CD4-positive, alpha-beta T cell treated with Interleukin-1 beta for 1 hour (primary cell): ENCODE measurements around the gene SGSM2.
A peak's percentile ranks its signal among the peaks of the same experiment; 100 is the strongest.
"Not testable (repeated sequence)": the region's sequence is repeated elsewhere in the genome, so short reads cannot be mapped to it uniquely, and the experiment has no call there.

Experiments used
- DNase-seq, 2 donors: peaks; one replicate each; pipeline ENCODE4 v3.0.0-alpha.2; 2020 to 2022

The SGSM2 gene

GRCh38 chr17:2336852-2337543, at the start of gene SGSM2:
TSS of gene SGSM2 (plus strand) at chr17:2337501. CDS start at chr17:2337689, 188 bp downstream.
- DNase-seq, result peak; percentile 74 to 79

DNA sequence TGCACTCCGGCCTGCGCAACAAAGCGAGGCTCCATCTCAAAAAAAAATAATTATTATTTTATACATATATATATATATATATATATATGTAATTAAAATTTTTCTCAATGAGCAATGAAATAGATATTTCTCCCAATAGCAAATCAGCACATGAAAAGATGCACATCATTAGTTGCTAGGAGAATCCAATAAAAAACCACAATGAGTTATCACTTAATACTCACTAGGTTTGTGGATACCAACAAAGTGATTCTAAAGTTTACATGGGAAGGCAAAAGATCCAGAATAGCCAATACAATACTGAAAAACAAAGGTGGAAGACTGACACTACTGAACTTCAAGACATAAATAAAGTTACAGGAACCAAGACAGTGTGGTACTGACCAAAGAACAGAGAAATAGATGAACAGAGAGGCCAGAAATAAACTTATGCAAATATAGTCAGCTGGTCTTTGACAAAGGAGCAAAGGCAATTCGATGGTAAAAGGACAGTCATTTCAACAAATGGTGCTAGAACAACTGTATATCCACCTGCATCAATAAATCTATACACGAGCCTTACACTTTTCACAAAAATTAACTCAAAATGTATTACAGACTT, 47.3 kb upstream of the SGSM2 start:
- no peak for DNase-seq

GRCh38 chr17:2292100-2292499, 45.2 kb upstream of the SGSM2 start:
- no peak for DNase-seq

GRCh38 chr17:2295575-2295974, 41.7 kb upstream of the SGSM2 start:
- DNase-seq, result no peak

GRCh38 chr17:2297023-2297422, 40.3 kb upstream of the SGSM2 start:
- no peak for DNase-seq

GRCh38 chr17:2299136-2299535, 38.2 kb upstream of the SGSM2 start:
- no peak for DNase-seq

DNA sequence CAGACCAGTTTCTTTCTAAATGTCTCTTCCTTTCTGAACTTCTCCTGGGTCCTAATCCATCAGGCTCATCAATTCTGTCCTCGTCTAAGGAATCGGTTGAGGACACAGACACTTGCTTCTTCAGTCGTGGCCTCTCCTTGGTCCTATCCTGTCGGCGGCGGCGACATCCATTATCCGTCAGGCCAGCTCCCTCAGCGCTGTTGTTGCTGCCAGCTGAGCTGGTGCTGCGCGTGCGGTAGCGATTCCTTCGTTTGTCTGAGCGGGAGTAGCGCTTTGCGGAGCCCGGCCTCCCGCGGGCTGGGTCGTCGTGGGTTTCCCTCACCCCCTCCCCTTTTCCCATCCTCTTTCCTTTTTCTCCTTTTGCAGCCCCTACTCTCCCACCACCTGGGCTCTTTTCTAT, 37.5 kb upstream of the SGSM2 start:
- DNase-seq, result no peak

DNA sequence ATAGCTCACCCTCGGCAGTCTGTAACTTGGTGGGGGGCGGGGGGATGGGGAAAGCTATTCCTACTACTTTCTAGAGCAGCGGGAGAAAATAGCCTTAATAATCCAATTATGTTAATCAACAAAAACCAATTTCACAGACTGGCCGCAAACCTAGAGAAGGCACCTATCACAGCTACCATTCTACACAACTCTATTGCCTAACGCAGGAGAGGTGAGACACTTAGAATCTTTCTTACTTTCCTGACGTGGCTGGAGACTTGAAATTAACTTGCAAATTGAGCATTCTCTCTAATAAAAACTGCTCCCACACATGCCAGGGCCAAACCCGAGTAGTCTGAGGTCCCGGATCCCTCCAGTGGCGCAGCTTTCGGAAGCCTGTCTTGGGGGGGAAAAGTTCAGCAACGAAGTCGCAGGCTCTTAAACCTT, 34.5 kb upstream of the SGSM2 start:
- peak in 1 of 2 donors; percentile 6 for DNase-seq

- peak; percentile 94 to 96 for DNase-seq
Measured at GRCh38 chr17:2303204-2304188, 33.8 kb upstream of the SGSM2 start, which contains the start of the genes SMG6 and SRR. TSS of gene SMG6 (minus strand) at chr17:2303785. CDS start at chr17:2303720, 65 bp downstream. TSS of gene SRR (plus strand) at chr17:2303950. CDS start at chr17:2315561, 11,611 bp downstream.

- no peak for DNase-seq
Measured at GRCh38 chr17:2304931-2305330, 32.4 kb upstream of the SGSM2 start.

GRCh38 chr17:2309338-2310154, 27.8 kb upstream of the SGSM2 start:
- no peak for DNase-seq

GRCh38 chr17:2312736-2313135, 24.6 kb upstream of the SGSM2 start:
- no peak for DNase-seq

- DNase-seq, result not testable (repeated sequence)
Measured at GRCh38 chr17:2316916-2317205, 20.4 kb upstream of the SGSM2 start.

GRCh38 chr17:2317796-2318195, 19.5 kb upstream of the SGSM2 start:
- DNase-seq, result no peak

DNA sequence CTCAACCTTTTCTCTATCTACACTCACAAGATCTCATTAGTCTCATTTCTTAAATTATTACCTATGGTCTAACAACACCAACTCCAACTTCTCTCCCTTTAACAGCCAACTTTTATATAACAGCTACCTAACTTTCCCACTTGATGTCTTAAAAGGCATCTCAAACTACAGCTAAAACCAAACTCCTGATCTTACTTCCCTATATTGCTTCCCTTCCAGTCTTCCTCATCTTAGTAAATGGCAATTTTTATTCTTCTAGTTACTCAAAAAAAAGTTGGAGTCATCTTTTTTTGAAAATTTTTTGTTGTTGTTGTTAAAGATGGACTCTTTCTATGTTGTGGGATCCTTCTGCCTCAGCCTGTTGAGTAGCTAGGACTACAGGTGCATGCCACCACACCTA, 18.2 kb upstream of the SGSM2 start:
- no peak for DNase-seq

DNA sequence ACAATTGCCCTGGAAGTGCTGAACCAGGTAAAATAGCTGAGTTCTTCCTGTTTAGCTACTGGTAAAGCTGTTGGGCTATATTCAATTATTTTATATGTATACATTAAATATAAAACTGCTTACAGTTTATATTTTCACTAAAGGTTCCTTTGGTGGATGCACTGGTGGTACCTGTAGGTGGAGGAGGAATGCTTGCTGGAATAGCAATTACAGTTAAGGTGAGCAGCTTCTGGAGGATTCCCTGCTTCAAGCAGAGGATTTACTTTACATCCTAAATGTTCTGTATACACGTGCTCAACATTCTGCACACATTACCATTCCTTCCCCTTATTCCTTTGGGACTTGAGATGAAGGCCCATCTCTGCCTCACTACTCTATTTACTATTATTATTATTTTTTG, 15.9 kb upstream of the SGSM2 start:
- no peak for DNase-seq

DNA sequence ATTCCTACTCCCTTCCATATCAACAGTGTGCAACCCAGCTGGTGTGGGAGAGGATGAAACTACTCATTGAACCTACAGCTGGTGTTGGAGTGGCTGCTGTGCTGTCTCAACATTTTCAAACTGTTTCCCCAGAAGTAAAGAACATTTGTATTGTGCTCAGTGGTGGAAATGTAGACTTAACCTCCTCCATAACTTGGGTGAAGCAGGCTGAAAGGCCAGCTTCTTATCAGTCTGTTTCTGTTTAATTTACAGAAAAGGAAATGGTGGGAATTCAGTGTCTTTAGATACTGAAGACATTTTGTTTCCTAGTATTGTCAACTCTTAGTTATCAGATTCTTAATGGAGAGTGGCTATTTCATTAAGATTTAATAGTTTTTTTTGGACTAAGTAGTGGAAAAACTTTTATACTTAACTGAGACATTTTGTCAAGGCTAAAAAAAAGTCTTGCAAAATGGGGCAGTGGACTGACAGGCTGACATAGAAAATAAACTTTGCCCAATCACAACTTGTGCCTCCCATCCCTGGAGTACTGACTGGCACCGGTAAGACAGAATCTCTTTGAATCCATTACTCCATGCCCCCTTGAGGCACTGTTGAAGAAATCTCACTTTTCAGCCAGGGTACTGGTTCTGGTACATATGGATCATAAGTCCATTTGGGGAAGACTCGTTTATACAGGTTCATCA, 13.5 kb upstream of the SGSM2 start:
- DNase-seq, result no peak

GRCh38 chr17:2331303-2331702, 6.0 kb upstream of the SGSM2 start:
- no peak for DNase-seq

GRCh38 chr17:2335726-2336214, 1.5 kb upstream of the SGSM2 start:
- DNase-seq, result no peak

DNA sequence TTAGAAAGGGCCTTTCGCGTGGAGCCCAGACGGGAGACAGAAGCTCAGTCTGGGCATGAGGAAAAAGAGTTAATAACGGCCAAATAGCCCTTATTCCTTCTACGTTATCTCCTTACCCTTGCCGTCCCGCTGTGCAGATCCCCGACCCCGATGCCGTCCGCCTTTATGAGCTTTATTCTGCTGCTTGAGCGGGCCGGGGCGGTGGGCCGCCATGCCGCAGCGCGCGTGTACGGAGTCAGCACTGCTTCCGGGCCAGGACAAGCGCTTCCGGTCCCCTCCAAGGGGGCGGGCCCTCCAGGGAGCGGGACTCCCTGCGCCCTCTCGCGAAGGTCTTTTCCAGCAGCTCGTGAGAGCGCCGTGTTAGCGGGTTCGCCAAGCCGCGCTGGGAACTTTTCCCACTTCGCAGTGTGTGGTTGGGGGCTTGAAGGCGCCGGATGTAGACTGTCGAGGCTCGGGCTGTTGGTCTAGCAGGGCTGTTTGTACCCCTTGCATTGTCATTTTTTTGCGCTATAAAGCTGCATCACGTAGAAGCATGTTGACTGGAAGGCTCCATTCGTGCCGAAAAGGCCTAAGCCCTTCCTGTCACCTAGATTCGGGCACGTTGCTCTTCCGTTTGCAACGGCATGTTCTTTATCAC, 968 bp upstream of the SGSM2 start, which contains the start of gene TSR1:
Gene TSR1 (minus strand): TSS at position 243 of the 637 bp plus-strand sequence. CDS start 30 bp downstream, at position 213.
- peak; percentile 84 to 85 for DNase-seq
